Measurements from ENCODE around the gene GALNT12. TPM values are rescaled to one million over a fixed set of nuclear protein-coding genes. Genes with fewer than 3 reads are reported as not detected.

GALNT12 gene
- total RNA-seq, 1 donor from 2014 or later = 4.6 TPM

GRCh38 chr9:98830554-98830953 is 23.1 kb downstream of the GALNT12 start:
- TF ChIP-seq, protein P1, sequence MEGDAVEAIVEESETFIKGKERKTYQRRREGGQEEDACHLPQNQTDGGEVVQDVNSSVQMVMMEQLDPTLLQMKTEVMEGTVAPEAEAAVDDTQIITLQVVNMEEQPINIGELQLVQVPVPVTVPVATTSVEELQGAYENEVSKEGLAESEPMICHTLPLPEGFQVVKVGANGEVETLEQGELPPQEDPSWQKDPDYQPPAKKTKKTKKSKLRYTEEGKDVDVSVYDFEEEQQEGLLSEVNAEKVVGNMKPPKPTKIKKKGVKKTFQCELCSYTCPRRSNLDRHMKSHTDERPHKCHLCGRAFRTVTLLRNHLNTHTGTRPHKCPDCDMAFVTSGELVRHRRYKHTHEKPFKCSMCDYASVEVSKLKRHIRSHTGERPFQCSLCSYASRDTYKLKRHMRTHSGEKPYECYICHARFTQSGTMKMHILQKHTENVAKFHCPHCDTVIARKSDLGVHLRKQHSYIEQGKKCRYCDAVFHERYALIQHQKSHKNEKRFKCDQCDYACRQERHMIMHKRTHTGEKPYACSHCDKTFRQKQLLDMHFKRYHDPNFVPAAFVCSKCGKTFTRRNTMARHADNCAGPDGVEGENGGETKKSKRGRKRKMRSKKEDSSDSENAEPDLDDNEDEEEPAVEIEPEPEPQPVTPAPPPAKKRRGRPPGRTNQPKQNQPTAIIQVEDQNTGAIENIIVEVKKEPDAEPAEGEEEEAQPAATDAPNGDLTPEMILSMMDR (conservative IDR thresholded peaks at IDR 0.05) = no peak
- peak overlapping the region; percentile 27 for H3K27ac Mint-ChIP-seq (ENCODE audit: unreplicated experiment)
- DNase-seq (ENCODE audit: low read depth, low spot score) = no peak
- H3K4me3 Mint-ChIP-seq = no peak overlapping the region
- no peaks in the 10 kb centered on the region for H3K4me1 Mint-ChIP-seq
- no peaks in the 10 kb centered on the region for H3K9me3 Mint-ChIP-seq
- no peaks in the 10 kb centered on the region for H3K36me3 Mint-ChIP-seq (ENCODE audit: low read depth)
- H3K27me3 Mint-ChIP-seq (ENCODE audit: low read depth) = no peaks in the 10 kb centered on the region

DNA sequence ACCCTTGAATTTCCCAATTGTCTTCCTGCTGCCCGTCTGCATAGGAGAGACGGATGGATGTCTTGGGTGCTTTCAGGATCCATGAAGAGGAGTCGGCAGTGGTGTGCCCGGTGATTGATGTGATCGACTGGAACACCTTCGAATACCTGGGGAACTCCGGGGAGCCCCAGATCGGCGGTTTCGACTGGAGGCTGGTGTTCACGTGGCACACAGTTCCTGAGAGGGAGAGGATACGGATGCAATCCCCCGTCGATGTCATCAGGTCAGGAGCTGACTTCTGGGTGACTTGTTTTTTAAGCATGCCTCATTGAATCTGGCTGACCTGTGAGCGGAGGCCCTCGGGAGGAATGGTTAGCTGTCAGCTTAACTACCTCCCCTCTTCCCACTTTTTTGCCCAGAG is 24.2 kb downstream of the GALNT12 start:
- Mint-ChIP-seq H3K4me3 (no peak overlapping the region), H3K27me3 (ENCODE audit: low read depth) (no peaks in the 10 kb centered on the region), H3K36me3 (ENCODE audit: low read depth) (no peaks in the 10 kb centered on the region), H3K9me3 (no peaks in the 10 kb centered on the region), H3K4me1 (no peaks in the 10 kb centered on the region), H3K27ac (ENCODE audit: unreplicated experiment) (no peak overlapping the region)
- DNase-seq (ENCODE audit: low read depth, low spot score) = no peak
- TF ChIP-seq, protein P1 (conservative IDR thresholded peaks at IDR 0.05) = no peak

DNA sequence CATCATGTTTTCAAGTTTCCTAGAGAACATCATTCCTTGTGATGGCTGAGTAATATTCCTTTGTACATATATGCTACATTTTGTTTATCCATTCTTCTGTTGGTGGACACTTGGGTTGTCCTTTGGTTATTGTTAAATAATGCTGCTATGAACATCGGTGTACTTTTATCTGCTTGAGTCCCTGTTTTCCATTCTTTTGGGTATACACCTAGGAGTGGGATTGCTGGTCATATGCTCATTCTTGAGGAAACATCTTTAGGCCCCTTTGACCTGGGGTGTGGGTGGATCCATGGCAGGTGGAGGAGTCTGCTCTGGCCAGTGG is 25.3 kb downstream of the GALNT12 start:
- Mint-ChIP-seq H3K27me3 (ENCODE audit: low read depth) (no peaks in the 10 kb centered on the region), H3K4me3 (no peak overlapping the region), H3K36me3 (ENCODE audit: low read depth) (no peaks in the 10 kb centered on the region), H3K27ac (ENCODE audit: unreplicated experiment) (no peak overlapping the region), H3K4me1 (no peaks in the 10 kb centered on the region), H3K9me3 (no peaks in the 10 kb centered on the region)
- DNase-seq (ENCODE audit: low read depth, low spot score) = no peak
- TF ChIP-seq, protein P1 (conservative IDR thresholded peaks at IDR 0.05) = no peak

GRCh38 chr9:98833090-98833956 is 25.9 kb downstream of the GALNT12 start:
- no peak for DNase-seq (ENCODE audit: low read depth, low spot score)
- Mint-ChIP-seq H3K27me3 (ENCODE audit: low read depth) (no peaks in the 10 kb centered on the region), H3K36me3 (ENCODE audit: low read depth) (no peaks in the 10 kb centered on the region), H3K27ac (ENCODE audit: unreplicated experiment) (no peak overlapping the region), H3K4me3 (no peak overlapping the region), H3K4me1 (no peaks in the 10 kb centered on the region), H3K9me3 (no peaks in the 10 kb centered on the region)
- TF ChIP-seq, protein P1 (conservative IDR thresholded peaks at IDR 0.05) = no peak

DNA sequence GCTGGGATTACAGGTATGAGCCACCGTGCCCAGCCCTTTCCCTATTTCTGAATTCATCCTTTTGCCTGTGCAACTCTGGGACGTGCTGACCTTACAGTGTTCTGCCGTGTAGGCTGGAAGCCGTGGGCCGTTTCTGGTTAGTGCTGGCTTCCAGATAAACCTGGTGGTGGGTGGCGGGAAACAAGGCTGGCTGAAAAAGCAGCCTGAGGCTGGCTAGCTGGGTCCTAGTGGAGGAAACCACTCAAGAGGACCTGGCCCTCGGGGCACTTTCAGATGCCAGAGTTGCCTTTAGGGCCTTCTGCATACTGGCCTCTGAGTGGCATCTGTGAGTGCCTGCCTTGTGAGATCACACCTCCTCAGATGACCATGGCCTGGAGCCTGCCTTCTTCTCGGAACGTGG is 26.9 kb downstream of the GALNT12 start:
- no peaks in the 10 kb centered on the region for H3K9me3 Mint-ChIP-seq
- no peaks in the 10 kb centered on the region for H3K27me3 Mint-ChIP-seq (ENCODE audit: low read depth)
- H3K4me3 Mint-ChIP-seq = no peak overlapping the region
- H3K4me1 Mint-ChIP-seq = no peaks in the 10 kb centered on the region
- TF ChIP-seq, protein P1 (conservative IDR thresholded peaks at IDR 0.05) = no peak
- H3K36me3 Mint-ChIP-seq (ENCODE audit: low read depth) = no peaks in the 10 kb centered on the region
- H3K27ac Mint-ChIP-seq (ENCODE audit: unreplicated experiment) = no peak overlapping the region
- no peak for DNase-seq (ENCODE audit: low read depth, low spot score)

All from neural crest cell (in vitro differentiated cells).